Renal cortical epithelial cell (primary cell): Measurements from ENCODE around the gene MREG. TPM values are rescaled to one million over a fixed set of nuclear protein-coding genes. Genes with fewer than 3 reads are reported as not detected.
"Not testable (repeated sequence)": the region's sequence is repeated elsewhere in the genome, so short reads cannot be mapped to it uniquely, and the experiment has no call there.

Source experiments
- DNase-seq: peaks from one replicate; pipeline ENCODE4 v3.0.0-alpha.2; 2011; ENCODE audit warnings: low read depth
- total RNA-seq: library from RNA; depleted of rRNA; stranded (reverse); fragments of >200 nt; gene quantifications from 2 replicates; pipeline ENCODE4 v1.2.3, GENCODE V29; 2014

Gene MREG
- total RNA-seq, 1 donor from 2014 or later, result 1.9 TPM

GRCh38 chr2:216021768-216022565 is 8.6 kb upstream of the MREG start:
- no peak for DNase-seq

- no peak for DNase-seq
Measured at GRCh38 chr2:216018709-216019108, 5.4 kb upstream of the MREG start.

GRCh38 chr2:216017365-216017764 is 4.0 kb upstream of the MREG start:
- peak; percentile 90 for DNase-seq

GRCh38 chr2:216016581-216016980 is 3.2 kb upstream of the MREG start:
- no peak for DNase-seq

- DNase-seq, result no peak
Measured at GRCh38 chr2:216015722-216016464, 2.5 kb upstream of the MREG start.

- no peak for DNase-seq
Measured at GRCh38 chr2:216014986-216015385, 1.6 kb upstream of the MREG start.

GRCh38 chr2:216014006-216014405 is 655 bp upstream of the MREG start:
- DNase-seq, result no peak

- DNase-seq, result no peak
Measured at GRCh38 chr2:216012830-216013079, 596 bp downstream of the MREG start.

- peak; percentile 100 for DNase-seq
Measured at GRCh38 chr2:216012133-216012829, 1.1 kb downstream of the MREG start.

- DNase-seq, result not testable (repeated sequence)
Measured at GRCh38 chr2:216009215-216009614, 4.1 kb downstream of the MREG start.

- no peak for DNase-seq
Measured at GRCh38 chr2:216008387-216008786, 5.0 kb downstream of the MREG start.

- DNase-seq, result peak; percentile 79
Measured at GRCh38 chr2:216006164-216006663, 7.1 kb downstream of the MREG start.

GRCh38 chr2:216004697-216005283 is 8.6 kb downstream of the MREG start:
- DNase-seq, result no peak

GRCh38 chr2:216003876-216004696 is 9.3 kb downstream of the MREG start:
- no peak for DNase-seq

GRCh38 chr2:216002693-216003092 is 10.7 kb downstream of the MREG start:
- DNase-seq, result no peak

- DNase-seq, result peak; percentile 10
Measured at GRCh38 chr2:216002101-216002678, 11.2 kb downstream of the MREG start.

- no peak for DNase-seq
Measured at GRCh38 chr2:216001216-216002100, 11.9 kb downstream of the MREG start.

- DNase-seq, result no peak
Measured at GRCh38 chr2:215998636-215999035, 14.7 kb downstream of the MREG start.

- no peak for DNase-seq
Measured at GRCh38 chr2:215997219-215997618, 16.1 kb downstream of the MREG start.

- no peak for DNase-seq
Measured at GRCh38 chr2:215994911-215995310, 18.4 kb downstream of the MREG start.
